Fibroblast of skin of abdomen (primary cell): ENCODE data around the gene MYO5A.
"Not testable (repeated sequence)": the region's sequence is repeated elsewhere in the genome, so short reads cannot be mapped to it uniquely, and the experiment has no call there.

Source experiments
- DNase-seq: peaks from one replicate; pipeline ENCODE4 v3.0.0-alpha.2; 2013

Gene MYO5A

DNA sequence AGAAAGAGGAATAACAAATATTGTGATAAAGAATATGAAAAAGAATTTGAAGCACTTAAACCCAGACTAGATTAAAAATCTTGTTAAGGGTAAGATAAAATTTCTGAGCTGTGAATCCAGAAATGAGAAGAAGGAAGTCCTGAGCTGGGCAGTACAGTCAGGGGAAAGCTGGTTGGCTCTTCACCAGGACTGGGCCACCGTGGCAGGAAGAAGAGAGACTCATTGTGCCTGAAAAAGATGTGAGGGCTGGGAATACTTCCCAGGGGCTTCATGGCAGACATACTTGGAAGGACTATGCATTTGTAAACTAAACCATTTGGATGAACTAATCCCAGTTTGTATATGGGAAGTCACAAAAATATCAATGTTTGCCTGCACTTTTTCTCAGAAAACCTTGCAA lies 204.6 kb downstream of the MYO5A start:
- no peak for DNase-seq

DNA sequence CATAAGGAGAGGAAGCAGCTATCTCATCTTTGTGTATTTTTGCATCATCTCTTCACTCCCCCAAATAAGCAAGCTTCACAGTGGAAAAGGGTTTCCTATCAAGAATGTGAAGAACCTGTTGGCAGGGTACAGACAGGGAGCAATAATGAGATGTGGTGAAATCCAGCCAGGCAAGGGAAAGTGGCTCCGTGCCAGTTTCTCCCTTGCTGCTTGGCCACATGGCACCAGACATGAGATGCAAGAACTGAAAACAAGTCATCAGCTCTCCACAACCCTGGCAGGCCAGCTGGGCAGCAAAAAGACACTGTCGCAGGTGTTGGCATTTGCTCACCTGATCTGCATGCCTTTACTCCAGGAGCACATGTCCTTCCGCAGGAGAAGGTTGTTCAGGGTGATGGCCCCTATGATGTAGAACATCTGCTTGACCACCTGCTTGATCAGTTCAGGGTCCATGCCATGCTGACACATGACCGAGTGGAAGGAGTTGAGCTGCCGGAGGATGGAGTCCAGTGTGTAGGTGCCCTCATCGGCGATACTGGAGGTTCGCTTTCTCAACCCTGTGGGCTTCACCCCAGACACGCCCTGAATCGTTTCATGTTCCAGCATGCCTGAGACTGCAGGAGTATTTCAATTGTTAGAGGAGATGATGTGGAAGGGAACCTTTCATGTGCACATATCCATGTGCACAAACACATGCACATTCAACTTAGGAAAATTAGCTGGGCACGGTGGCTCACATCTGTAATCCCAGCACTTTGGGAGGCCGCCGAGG lies 209.8 kb downstream of the MYO5A start:
- DNase-seq: no peak

DNA sequence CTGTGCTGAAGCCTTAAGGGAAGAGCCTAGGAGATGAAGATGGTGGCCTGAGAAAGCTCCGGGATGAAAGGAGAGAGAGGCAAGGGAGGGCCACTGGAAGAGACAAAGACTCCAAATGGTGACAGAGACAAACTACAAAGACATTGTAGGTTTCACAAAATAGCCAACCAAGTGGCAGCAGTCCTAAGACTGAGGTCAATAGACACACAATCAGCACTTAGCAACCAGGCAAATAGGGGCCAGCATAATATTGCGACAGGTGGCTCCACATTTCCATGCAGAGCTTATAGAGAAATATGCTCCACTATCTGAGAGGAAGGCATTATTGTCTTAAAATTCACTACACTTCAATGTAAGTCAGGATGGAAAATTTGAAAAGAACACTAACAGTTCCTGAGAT lies 211.0 kb downstream of the MYO5A start:
- no peak for DNase-seq

DNA sequence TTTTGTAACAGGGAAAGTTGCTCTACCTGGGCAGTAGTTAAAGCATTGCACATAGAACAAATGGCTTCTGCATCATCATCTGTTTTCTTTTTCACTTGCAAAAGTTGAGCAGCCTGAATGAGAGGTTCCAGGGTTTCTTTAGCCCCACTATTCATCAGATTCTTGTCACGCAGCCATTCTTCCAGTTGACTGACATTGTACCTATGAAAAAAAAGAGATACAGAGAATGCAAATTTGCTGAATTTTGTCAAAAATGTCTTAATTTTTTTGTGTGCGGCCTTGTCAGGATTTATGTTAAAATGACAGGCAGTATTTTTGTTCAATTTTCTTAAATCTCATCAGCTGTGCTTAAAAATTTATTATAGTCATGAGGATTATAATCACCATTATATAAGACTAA lies 211.7 kb downstream of the MYO5A start:
- DNase-seq: no peak

DNA sequence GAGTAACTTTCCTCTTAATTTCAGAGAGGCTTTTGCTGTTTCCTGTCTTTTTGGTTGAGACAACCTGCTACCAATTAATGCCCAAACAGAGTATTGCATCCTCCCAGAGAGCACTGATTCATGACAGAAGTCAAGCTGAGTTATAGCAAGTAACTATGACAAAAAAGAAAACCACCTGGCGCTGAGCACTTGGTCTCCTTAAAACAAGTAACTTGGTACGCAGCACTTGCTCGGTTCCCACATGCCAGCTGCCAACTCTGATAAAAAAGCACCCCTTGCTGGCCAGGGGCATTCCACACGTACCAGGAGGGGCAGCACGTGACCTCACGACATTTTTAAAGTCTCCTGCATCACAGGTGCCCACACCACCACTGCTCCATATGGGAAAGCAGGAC lies 219.5 kb downstream of the MYO5A start:
- DNase-seq: no peak

DNA sequence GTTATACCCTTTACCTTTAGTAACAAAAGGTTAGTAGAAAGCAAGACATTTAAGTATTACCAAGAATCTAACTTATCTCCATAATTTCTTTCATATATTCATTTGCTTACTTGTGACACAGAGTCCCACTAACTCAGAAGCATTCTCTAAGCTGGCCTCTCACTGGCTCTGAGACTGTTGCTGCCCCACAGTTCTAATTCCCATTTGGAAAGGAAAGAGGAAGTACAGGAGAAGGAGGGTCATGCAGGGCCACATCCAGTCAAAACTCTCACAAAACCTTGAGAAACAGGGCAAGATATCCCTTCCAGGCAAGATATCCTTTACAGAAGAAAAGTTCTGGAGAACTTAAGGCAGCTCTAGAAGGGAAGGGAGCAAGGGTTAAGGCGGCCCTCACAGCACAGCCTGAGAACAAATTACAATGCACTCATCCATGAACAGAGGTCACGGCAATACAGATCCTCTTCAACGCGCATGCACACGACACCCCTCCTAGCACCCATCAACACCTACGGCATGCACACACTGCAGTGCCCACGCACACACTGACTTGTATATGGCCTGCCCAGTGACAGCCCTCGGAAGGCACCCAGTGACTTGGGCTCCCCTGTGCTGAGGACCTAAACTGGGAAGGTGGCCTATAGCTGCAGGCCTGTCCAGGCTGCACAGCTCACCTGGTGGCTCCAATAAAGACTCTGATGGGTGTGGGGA lies 220.1 kb downstream of the MYO5A start:
- DNase-seq: no peak

DNA sequence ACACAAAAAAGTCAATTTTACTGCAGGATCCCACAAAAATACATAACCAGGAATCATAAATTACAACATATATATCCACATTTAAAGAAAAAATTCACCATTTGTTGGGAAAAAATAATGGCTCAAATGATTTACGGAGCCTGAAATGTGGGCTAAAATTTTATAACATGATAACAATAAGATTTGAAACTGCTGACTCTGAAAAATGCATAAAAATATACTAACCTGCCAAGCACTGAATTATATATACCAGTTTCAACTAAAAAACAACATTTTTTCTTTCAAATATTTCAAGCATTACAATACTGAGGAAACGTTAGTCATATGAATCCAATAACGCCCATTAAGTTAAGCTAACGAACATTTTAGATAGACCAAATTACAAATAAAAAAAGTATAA lies 220.8 kb downstream of the MYO5A start:
- no peak for DNase-seq

DNA sequence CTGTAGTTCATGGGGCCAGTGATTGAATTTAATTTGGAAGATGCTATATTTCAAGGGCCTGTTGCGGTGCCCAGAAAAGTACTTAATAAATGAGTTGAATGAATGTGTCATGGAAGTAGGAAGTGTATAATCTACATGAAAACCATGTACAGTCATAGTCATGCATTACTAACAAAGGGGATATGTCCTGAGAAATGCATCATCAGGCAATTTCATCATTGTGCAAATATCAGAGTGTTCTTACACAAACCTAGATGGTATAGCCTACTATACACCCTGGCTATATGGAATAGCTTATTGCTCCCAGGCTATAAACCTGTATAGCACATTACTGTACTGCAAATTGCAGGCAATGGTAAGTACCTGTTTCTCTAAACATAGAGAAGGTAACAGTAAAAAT lies 222.4 kb downstream of the MYO5A start:
- DNase-seq: peak; percentile 66

DNA sequence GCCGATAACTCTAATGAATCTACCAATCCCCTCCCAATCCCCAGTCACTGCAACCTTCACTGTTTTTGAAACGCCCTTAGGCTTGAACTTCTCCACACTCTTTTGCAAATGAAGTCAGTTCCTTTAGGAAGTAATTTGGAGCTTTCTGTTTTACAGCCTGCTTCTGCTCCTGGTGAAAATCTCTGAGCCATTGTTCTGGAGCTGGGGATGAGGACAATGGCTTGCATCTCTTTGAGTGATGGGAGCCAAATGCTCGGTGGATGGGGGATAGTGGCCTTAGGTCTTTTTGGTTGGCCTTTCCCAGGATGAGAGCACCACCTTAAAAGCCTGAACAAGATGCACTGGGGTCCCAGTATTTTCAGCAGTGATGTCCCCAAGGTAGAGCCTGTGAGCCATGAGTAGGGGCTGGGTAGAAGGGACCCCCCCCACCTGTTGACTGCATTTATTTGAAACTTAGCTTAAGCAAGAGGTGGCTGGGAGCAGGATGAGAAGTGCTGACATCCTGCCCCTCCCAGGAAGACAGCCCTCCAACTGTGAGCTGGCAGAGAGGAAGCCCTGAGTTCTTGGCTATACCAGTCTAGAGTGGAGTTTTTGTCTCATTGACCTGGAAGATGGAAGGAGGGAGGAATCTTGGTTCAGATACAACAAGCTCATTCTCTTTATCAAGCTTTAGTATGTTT lies 225.4 kb downstream of the MYO5A start:
- no peak for DNase-seq

DNA sequence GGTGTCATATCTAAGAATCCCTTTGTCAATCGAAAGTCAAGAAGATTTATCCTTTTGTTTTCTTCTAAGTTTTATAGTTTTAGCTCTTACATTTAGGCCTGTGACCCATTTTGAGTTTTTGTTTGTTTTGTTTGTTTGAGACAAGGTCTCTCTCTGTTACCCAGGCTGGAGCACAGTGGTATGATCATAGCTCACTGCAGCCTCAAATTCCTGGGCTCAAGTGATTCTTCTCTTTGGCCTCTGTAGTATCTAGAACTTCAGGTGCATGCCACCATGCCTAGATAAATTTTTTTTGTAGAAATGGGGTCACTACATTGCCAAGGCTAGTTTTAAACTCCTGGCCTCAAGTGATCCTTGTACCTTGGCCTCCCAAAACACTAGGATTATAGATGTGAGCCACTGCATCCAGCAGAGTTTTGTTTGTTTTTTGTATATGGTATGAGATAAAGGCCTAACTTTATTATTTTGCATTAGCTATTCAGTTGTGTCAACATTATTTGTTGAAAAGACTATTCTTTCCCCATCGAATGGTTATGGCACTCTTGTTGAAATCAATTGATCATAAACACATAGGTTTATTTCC lies 227.3 kb downstream of the MYO5A start:
- DNase-seq: no peak

DNA sequence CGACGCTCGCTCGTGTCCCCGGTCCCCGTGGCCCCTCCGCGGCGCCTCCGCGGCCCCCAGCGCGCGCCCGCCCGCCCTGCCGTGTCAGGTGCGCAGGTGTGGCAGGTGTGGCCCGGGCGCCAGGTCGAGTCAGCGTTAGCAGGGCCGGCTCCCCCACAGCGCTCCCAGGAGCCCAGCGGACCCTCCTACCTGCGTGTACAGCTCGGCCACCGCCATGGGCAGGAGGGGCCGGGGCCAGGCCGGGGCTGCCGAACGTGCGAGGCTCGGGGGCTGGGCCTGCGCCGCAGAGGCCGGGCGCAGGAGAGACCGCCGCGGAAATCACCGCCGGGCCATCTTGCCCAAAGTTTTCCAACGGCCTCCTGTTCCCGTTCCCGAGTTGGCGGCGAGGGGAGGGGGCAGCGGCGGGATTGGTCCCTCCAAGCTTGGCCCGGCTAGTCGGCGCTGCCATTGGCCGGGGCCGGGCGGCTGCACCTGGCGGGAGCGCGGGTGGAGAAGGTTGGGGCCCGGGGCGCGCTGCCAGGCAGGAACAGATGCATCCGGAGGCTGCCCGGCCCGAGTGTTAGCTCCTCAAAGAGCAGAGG lies 233.2 kb downstream of the MYO5A start, which contains the start of gene MYO5C:
Gene MYO5C, minus strand, starts transcription at position 384 of the 581 bp plus-strand sequence. Its CDS starts 168 bp downstream, at position 216.
- DNase-seq: no peak

DNA sequence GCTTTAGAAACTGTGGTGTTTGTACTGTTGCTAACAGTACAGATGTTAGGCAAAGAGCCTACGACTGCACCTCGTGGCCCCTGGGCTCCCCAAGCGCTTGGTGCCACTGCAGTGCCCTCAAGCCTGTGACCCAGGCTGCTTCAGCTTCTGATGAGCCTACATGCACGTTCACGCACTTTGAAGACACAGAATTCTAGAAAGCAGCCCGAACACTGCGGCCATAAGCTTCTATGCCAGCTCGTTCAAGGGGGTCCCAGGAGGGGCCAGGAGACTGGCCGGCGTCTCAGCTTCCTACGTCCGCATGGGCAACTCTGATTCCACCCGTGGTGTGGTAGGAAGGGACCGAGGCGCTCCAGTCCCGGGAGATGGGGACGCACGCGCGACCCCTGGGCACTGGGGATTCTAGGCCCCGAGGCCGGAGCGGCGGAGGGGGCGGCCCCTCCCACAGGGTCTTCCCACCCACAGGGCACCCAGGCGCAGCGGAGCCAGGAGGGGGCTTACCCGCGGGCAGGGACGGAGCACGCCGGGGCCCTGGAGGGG lies 233.7 kb downstream of the MYO5A start:
- DNase-seq: no peak

DNA sequence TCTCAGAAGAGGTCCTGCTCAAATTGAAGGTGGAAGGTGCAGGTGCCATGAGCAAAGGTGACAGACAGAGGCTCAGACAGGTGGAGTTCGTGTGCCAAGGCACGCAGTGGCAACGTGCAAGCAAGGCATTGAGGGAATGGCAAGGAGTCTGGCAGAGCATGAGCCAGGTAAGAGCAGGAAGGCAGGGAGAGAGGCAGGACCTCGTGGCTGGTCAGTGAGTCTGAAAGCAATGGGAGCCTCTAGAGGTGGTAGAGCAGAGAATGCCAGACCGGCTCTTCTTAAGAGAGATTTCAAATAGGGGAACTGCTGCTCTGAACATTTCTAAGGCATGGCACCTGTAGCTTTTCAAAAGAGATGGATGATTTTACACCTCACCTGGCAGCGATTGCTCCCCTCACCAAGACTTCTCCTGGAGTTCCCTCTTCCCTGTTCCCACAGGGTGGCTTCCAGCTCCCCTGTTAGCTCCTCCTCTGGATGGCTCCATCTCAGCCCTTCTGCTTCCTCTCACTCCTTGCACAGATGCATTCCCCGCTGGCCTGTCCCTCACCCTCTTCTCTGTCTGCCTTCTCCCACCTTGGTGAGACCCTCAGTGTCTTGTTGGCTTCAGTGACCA lies 235.8 kb downstream of the MYO5A start:
- no peak for DNase-seq

DNA sequence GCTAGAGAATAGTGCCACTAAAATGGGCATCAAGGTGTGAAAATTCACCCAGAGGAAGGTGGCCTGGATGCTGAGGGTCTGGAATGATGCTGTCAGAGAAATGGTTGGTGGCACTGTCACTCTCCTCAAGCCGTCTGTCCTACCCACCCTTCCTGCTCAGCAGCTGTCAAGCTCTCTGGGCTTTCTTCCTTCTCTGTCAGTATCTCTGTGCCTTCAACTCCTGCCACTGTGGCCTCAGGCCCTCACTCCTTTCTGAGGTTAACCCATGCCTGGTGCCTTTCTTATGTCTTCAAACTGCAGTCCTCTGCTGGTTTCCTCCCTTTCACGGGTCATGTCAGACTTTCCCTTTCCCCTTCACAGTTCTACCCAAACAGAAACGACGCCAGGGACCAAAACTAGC lies 237.5 kb downstream of the MYO5A start:
- no peak for DNase-seq

DNA sequence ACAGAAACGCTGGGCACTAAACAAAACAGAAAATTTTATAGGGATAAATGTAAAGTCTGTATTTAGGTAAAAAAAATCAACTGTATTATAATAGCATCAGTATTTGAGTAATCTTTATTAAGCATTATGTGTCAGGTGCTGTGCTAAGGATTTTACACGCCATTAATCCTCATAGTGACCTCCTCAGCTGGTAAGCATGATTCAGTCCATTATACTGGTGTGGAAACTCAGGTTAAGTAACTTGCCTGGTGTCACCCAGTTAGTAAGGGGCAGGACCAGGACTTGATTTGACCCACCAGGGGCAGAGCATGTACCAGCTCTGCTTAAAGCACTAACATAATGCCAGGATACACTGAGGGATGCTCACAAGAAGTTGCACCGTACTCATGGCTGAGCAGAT lies 237.9 kb downstream of the MYO5A start:
- DNase-seq: no peak

DNA sequence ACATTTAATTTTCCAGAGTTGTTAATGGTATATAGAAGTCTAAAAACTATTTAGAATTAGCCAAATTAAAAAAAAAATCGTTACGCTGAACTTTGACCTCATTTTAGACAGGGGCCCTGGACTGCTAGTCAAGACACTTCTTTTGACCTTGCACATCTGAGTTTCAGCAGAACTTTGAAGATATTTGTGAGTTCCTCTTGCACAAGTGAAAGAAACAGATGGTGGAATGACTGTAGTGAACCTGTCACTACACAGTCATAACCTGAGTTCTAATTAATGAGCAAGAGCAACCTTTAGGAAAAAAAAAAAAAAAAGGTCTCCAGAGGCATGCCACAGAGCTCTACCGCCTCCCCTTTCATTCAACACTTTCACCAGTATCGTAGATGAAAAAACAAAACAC lies 238.4 kb downstream of the MYO5A start:
- DNase-seq: no peak

DNA sequence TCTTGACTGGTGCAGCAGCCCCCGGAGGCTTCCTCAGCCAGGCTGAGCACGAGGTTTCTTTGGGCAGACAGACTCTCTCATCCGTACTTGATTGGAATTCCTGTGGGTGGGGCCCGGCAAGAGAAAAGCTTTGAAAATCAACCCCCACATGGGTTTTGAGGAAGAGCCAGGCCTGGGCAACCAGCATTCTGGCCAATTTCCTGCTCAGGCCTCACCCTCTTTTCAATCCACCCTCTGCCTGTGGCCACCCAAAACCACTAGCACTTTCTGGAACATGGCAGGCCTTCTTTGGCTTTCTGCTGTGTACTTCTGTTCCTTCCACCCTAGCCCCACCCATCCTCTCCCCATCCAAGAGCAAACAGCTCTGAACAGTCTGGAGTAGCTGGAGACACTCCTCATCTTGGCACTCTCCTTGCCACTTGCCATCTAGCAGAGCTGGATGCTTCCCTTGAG lies 239.0 kb downstream of the MYO5A start:
- DNase-seq: no peak

DNA sequence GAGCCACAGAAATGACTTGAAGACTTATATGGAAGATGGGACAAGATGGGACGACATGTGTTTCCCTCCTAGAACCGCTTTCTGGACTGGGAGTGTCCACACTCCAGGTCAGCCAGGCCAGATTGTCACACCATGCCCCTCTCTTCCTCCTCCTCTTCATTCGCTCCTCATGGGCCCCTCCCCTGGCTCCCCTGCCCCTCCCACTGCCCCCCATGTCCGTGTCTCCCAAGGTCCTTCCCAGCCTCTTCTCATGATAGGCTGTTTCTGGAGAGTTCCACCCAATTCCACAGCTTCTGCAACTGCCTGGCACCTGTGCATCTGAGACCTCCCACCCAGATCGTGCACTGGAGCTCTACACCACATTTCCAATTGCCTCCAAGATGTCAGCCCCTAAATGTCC lies 239.7 kb downstream of the MYO5A start:
- no peak for DNase-seq

DNA sequence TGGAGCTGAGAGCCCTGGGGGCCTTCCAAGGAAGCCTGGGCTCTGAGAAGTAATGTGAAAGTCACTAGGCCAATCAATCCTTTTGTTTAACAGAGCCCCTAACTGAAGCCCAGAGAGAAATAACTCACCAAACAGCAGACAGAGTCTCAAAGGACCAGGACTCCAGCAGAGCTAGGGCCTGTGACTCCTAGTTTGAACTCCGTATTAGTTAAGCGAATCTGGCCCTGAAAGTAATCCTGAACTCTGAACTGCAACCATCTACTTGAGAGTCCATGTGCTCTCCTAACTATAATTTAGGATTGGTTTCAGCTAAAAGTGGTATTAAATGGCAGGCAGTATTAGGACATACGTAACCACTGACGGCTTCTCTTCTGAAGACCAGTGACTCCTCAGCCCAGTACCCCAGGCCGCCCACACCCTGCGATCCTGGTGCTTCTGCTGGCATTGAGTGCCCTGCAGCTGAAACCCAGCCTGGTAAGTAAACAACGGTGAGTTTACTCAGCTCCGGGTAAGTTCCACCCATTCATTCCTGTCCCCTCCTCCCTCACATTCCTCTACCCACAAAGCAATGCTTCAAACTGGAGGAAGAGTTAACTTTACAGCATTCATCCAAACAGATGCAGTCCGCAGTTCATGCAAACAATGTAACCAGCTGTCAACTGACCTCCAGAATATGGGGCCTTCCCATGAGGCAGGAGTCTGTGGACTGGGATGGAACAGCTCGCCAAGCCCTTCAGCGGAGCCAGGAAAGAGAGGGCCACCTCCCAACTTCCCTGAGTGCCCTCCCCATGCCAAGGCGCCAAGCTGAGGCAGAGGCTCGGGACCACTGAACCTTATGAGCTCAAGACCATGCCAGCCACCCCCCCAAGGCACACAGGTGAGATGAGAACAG lies 240.4 kb downstream of the MYO5A start:
- no peak for DNase-seq

DNA sequence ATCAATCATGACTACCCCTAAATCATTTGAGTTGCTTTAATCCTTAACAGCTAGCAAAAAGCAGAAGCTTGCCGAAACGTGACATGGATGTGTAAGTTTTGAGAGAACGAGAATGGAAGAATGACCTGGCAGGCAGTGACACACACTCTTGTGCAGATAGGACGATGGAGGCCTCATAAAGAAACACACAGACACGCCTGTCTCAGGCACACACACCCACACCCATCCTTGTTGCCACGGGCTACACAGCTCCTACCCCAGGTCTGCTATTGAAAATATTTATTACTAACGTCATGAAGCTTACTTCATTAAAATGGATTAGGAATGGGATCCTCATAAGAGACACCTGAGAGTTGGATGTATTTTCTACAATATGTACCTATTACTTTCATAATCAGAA lies 241.6 kb downstream of the MYO5A start:
- DNase-seq: no peak

DNA sequence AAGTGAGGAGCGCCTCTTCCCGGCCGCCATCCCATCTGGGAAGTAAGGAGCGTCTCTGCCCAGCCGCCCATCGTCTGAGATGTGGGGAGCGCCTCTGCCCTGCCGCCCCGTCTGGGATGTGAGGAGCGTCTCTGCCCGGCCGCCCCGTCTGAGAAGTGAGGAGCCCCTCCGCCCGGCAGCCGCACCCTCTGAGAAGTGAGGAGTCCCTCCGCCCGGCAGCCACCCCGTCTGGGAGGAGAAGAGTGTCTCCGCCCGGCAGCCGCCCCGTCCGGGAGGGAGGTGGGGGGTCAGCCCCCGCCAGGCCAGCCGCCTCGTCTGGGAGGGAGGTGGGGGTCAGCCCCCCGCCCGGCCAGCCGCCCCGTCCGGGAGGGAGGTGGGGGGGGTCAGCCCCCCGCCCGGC lies 242.7 kb downstream of the MYO5A start:
- DNase-seq: not testable (repeated sequence)
